ENCODE results near the gene ITGB8.
"Not testable (repeated sequence)": the region's sequence is repeated elsewhere in the genome, so short reads cannot be mapped to it uniquely, and the experiment has no call there.

Gene ITGB8

DNA sequence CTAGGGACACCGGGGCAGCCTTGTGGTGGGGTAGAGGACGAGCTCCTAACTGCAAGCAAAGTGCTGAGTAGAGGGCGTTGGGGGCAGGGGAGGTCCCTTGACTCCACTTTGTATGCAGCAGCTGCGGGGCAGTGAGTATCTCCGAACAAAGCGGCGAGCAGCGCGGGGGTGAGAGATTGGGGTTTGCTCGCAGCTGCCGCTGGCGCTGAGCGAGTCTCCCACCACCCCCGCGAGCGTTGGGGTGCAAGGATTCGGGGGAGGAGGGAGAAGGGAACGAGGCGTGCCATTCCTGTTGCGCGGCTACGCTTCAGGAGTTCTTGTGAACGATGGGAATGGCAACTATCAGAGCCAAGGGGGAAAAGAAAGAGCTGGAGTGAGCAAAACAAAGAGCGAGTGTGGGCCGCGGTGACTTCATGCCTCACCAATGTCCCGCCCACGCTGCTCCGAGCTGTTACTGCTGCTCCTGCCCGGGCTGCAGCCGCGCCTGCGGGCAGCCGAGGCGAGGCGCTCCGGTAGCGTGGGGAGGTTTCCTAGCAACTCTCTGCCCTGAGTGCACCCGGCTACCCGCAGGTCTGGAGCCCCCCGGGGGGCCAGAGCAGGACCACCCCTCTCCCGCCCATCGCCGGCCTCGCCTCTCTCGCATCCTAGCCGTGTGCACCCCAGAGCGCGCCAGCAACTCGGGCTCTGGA, at the start of gene ITGB8:
Gene ITGB8 (plus strand): TSS at position 662 of the 689 bp plus-strand sequence. CDS start 907 bp downstream, outside the sequence.
- DNase-seq = peak; percentile 36 to 97 (median 85)

DNA sequence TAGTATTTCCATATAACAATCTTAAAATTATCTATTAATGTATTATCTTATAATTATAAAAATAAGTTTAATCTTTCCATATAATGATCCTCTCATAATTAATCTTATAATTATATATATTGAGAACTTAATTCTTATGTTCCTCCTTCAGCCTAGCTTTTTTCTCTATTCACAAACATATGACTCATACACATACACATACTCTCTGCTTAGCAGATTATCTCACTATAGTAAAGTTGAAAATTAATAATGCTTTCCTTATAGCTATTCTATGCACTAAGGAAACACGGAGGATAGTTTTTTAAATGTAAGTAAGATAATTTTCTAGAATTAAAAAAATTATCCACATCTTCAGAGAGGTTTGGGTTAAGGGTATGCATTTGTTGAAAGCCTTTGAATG, 47.7 kb upstream of the ITGB8 start:
- no peak for DNase-seq

DNA sequence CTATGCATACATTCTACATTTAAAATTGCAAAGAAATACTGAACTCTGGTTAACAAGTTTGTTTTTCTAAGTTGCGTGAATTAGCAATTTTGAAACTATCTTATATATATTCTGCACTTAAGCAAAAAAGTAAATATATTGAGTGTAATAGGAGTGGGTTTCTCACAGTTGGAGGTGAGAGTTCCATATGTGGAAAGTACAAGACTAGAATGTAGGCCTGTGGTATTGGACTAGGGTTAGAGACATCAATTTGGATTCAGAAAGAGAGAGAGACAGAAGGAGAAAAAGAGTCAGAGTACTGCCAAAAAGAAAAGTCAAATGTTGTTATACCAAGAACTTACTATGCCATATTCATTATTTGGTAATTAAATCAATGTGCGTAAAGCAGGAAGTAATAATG, 47.3 kb upstream of the ITGB8 start:
- DNase-seq = no peak

GRCh38 chr7:20284003-20284770, 46.5 kb upstream of the ITGB8 start:
- no peak for DNase-seq

DNA sequence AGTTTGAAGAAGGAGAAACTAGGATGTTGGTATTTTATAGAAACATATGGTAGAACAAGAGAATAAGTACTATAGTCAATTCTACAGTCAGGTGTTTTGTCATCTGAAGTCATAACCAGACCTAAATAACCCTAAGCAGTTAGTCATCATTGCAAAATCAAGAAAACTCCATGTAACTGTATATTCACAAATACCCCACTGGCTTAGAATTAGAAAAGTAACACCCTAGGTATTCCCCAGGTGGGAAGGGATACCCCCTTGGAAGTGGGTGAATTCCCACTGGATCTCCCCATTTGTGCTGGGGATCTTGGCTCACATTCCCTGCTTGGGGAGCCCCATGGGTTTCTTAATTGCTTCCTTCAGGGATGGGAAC, 45.9 kb upstream of the ITGB8 start:
- DNase-seq = no peak

GRCh38 chr7:20287317-20287716, 43.4 kb upstream of the ITGB8 start:
- no peak for DNase-seq

GRCh38 chr7:20288036-20288435, 42.7 kb upstream of the ITGB8 start:
- DNase-seq = no peak

GRCh38 chr7:20290505-20291111, 40.1 kb upstream of the ITGB8 start:
- no peak for DNase-seq

GRCh38 chr7:20293336-20293735, 37.4 kb upstream of the ITGB8 start:
- DNase-seq = no peak

DNA sequence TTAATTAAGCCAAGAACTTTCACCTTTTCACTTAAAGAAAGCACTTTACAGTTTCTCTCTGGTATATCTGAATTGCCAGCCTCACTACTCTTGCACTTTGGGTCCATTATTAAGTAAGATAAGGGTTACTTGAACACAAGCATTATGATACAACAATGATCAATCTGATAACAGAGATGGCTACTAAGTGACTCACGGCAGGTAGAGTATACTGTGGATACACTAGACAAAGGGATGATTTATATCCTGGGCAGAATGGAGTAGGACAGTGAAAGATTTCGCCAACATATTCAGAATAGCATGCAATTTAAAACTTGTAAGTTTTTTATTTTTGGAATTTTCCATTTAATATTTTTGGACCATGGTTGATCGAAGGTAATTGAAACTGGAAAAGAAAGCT, 34.3 kb upstream of the ITGB8 start:
- DNase-seq = no peak

GRCh38 chr7:20296901-20297300, 33.8 kb upstream of the ITGB8 start:
- DNase-seq = no peak

GRCh38 chr7:20298486-20298901, 32.2 kb upstream of the ITGB8 start:
- DNase-seq = no peak

- no peak for DNase-seq
Observed at GRCh38 chr7:20299145-20299544, 31.6 kb upstream of the ITGB8 start.

DNA sequence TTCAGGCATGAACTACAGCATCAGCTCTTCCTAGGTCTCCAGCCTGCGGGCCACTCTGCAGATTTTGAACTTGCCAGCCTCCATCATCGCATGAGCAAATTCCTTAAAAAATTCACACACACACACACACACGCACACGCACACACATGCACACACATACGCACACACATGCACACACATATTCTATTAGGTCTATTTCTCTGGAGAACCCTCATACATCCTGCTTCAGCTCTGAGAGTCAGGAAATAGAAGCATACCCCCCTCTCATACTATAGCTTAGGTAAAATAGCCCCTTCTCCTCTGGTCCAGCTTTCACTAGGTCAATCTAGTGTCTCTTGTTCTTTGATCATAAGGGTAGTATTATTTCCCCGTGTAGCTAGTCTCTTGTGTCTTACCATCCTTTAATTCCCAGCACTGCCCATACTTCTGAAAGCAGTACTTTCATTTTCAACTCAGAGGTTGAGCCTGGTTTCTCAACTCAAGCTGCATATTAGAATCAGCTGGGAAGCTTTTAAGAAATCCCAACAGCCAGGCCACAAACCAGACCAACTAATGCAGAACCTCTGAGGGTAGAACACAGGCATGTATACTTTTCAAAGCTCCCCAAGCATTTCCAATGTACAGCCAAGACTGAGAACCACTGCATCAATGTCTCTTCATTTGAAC, 30.9 kb upstream of the ITGB8 start:
- no peak for DNase-seq

GRCh38 chr7:20301311-20301939, 29.3 kb upstream of the ITGB8 start:
- no peak for DNase-seq

GRCh38 chr7:20302300-20302699, 28.4 kb upstream of the ITGB8 start:
- DNase-seq = not testable (repeated sequence)

DNA sequence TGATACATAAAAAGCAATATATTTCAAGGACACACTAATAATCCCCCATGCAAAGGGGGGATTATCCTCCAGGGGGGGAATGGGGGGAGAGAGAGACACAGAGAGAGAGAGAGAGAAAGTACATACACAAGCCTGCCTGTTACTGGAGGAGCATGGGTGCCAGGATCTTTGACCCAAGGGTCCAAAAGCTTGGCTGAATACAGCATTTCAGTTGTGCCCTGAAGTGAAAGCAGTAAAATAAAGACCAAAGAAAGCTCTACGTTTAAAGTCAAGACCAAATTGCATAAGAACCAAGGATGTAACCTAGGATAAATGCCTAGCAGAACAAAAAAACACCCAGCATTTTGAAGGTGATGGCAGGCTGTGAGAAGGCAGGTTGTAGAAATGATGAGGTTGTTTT, 27.8 kb upstream of the ITGB8 start:
- no peak for DNase-seq

GRCh38 chr7:20304366-20304765, 26.3 kb upstream of the ITGB8 start:
- DNase-seq = no peak

- DNase-seq = no peak
Observed at GRCh38 chr7:20305726-20306125, 25.0 kb upstream of the ITGB8 start.

DNA sequence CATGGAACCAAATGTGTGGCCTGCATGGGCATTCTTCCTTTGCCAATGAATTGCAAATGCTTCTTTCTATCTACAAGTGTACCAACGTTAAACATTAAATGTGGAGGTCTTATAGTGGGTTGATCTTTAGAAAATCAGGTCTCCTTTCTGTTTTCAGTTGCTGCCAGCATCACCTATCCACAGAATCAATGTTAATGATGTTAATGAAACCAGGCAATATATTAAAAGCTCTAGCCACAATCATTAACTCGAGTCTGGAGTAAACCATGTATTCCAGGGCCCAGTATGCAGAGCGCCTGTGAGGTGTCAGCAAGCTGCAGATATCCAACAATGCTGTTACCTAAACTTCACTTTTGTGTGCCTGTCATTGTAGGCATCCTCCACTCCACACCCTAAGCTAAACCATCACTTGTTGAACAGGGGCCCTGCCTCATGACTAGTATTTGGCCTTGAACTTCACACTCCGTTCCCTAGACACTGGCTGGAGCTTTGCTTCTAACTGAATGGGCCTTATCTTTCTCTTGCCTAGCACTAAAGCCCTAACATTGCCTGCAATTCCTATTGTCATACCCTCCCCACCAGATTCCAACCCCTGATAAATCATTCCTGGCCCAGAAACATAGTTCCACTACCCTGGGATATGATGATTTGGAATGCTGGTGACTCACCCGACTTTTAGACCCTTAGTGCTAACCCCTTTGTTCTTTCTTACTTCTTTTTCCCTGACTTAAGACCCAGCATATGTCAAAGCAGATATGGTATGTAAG, 24.3 kb upstream of the ITGB8 start:
- no peak for DNase-seq

DNA sequence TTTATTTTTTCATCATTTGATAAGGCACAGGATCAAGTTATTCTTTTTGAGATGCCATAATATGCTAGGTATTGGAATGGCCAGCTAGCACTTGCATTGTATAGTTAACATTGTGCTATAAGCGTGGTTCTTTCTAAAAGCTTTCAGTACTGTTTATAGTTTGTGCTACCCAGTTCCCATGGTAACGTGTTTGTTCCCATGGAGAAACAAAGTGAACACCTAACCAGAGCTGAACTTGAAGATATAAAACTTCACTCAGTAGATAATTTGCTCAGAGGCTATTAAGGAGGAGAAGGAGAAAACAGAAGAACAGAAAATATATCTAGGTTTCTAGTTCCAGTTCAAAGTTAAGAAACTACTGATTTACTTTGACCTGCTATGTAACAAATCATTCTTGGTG, 23.6 kb upstream of the ITGB8 start:
- no peak for DNase-seq

Data from hypothalamus (tissue), 51 donors.